ENCODE measurements around the gene AIDA. TPM values are rescaled to one million over a fixed set of nuclear protein-coding genes. Genes with fewer than 3 reads are reported as not detected.

Gene AIDA
- total RNA-seq, 1 experiment from 2014 or later = 38.0 TPM

DNA sequence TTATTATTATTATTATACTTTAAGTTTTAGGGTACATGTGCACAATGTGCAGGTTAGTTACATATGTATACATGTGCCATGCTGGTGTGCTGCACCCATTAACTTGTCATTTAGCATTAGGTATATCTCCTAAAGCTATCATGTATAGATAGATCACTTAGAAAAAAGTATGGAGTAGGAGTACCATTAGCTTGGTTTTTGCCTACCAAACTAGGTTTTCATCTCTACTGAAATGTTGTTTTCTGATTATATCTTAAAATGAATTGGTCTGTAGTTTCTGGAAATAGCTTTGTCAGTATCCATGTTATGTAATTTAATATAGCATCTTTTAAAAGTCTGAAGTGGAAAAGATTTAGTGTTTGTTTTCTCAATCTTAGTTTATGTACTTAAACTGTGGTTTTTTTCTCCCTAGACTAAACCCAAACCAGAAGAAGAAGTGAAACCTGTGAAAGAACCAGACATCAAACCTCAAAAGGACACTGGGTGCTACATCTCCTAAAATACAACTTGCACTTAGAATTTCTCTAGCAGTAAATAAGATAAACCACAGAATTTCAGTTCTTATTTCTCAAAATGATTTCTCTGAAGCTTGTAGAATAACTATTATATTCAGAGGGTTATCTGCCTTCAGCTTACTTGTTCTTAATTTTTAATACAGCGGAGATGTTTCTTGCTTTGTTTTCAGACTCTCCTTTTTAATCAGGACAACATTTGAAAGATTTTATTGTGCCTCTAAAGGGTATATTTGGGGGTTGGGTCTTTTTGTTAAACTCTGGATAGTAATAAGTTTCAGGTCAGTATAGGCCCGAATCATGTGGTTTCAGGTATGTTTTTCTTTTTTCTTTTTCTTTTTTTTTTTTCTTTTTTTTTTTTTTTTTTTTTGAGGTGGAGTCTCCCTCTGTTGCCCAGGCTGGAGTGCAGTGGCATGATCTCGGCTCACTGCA lies 20.2 kb upstream of the AIDA start:
- BruUV-seq (replicated peaks) = no TSS peak
- Histone ChIP-seq H3K4me1 (ENCODE audit: insufficient read depth, low read length) (peaks cover 15% of the 10 kb centered on the region), H3K9me3 (ENCODE audit: low read length) (no peaks in the 10 kb centered on the region), H3K9me2 (replicated peaks; ENCODE audit: low read length) (no peaks in the 10 kb centered on the region), H3K4me2 (ENCODE audit: low read length) (no peak overlapping the region), H2AFZ (ENCODE audit: low read length) (no peak overlapping the region), H4K20me1 (ENCODE audit: low read length) (no peaks in the 10 kb centered on the region), H3F3A (ENCODE audit: low read length, unreplicated experiment) (no peaks in the 10 kb centered on the region), H3K27me3 (ENCODE audit: low read length) (no peaks in the 10 kb centered on the region), H3K9ac (ENCODE audit: low read length) (no peak overlapping the region), H3K27ac (ENCODE audit: low read length) (no peak overlapping the region), H3K79me2 (ENCODE audit: low read length) (no peaks in the 10 kb centered on the region), H3K36me3 (ENCODE audit: low read depth, low read length) (peaks cover 58% of the 10 kb centered on the region), H3K4me3 (ENCODE audit: low read length) (no peak overlapping the region)
- ChIA-PET CTCF (no interaction called here), POLR2A (ENCODE audit: unreplicated experiment) (no interaction called here)
- TF ChIP-seq, protein P1, sequence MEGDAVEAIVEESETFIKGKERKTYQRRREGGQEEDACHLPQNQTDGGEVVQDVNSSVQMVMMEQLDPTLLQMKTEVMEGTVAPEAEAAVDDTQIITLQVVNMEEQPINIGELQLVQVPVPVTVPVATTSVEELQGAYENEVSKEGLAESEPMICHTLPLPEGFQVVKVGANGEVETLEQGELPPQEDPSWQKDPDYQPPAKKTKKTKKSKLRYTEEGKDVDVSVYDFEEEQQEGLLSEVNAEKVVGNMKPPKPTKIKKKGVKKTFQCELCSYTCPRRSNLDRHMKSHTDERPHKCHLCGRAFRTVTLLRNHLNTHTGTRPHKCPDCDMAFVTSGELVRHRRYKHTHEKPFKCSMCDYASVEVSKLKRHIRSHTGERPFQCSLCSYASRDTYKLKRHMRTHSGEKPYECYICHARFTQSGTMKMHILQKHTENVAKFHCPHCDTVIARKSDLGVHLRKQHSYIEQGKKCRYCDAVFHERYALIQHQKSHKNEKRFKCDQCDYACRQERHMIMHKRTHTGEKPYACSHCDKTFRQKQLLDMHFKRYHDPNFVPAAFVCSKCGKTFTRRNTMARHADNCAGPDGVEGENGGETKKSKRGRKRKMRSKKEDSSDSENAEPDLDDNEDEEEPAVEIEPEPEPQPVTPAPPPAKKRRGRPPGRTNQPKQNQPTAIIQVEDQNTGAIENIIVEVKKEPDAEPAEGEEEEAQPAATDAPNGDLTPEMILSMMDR (conservative IDR thresholded peaks at IDR 0.05; ENCODE audit: low read depth, low read length) = no peak
- TF ChIP-seq EZH2phosphoT487 (IDR thresholded peaks at IDR 0.05; ENCODE audit: borderline replicate concordance, low read length) (no peak), EZH2 (IDR thresholded peaks at IDR 0.05; ENCODE audit: low read length, unreplicated experiment) (no peak)
- no peak for ATAC-seq
- intact Hi-C loops (cut with micrococcal nuclease) = loop anchor here (10.0 kb wide), 1 partner anchor 272 kb away; no protein-coding TSS in a partner anchor
- DNase-seq = no peak

DNA sequence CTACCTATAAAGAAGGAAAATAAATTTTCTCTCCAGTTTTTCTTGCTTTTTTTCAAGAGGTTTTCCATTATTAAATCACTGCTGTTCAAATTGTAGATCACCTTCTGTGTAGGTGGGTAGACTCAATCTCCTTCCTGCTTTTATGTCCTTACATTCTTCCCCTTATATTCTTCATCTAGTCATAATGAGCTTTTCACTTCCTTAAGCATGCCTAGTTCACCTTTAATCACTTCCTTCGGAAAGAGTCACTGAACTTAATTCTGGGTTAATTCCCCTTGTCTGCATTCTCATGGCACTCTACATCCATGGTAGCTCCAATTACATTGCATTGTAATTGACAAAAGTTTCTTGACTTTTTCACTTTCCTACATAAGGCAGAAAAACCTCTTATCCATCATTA lies 18.6 kb upstream of the AIDA start:
- CTCF ChIA-PET = no interaction called here
- Histone ChIP-seq H3K4me3 (ENCODE audit: low read length) (no peak overlapping the region), H3K4me2 (ENCODE audit: low read length) (no peak overlapping the region), H2AFZ (ENCODE audit: low read length) (no peak overlapping the region), H3K79me2 (ENCODE audit: low read length) (no peaks in the 10 kb centered on the region), H4K20me1 (ENCODE audit: low read length) (no peaks in the 10 kb centered on the region), H3K27ac (ENCODE audit: low read length) (no peak overlapping the region), H3K9me2 (replicated peaks; ENCODE audit: low read length) (no peaks in the 10 kb centered on the region), H3K4me1 (ENCODE audit: insufficient read depth, low read length) (no peaks in the 10 kb centered on the region), H3K36me3 (ENCODE audit: low read depth, low read length) (peaks cover 70% of the 10 kb centered on the region), H3K9ac (ENCODE audit: low read length) (no peak overlapping the region), H3K9me3 (ENCODE audit: low read length) (no peaks in the 10 kb centered on the region), H3K27me3 (ENCODE audit: low read length) (no peaks in the 10 kb centered on the region), H3F3A (ENCODE audit: low read length, unreplicated experiment) (no peaks in the 10 kb centered on the region)
- POLR2A ChIA-PET (ENCODE audit: unreplicated experiment) = interaction anchor here (0.6 kb wide), 1 partner anchor 37 kb away, joined by 3 read pairs; no protein-coding TSS in a partner anchor
- TF ChIP-seq EZH2 (IDR thresholded peaks at IDR 0.05; ENCODE audit: low read length, unreplicated experiment) (no peak), EZH2phosphoT487 (IDR thresholded peaks at IDR 0.05; ENCODE audit: borderline replicate concordance, low read length) (no peak)
- TF ChIP-seq, protein P1 (conservative IDR thresholded peaks at IDR 0.05; ENCODE audit: low read depth, low read length) = no peak
- intact Hi-C loops (cut with micrococcal nuclease) = loop anchor here (10.0 kb wide), 1 partner anchor 274 kb away; no protein-coding TSS in a partner anchor
- no TSS peak for BruUV-seq (replicated peaks)
- no peak for ATAC-seq
- DNase-seq = no peak

DNA sequence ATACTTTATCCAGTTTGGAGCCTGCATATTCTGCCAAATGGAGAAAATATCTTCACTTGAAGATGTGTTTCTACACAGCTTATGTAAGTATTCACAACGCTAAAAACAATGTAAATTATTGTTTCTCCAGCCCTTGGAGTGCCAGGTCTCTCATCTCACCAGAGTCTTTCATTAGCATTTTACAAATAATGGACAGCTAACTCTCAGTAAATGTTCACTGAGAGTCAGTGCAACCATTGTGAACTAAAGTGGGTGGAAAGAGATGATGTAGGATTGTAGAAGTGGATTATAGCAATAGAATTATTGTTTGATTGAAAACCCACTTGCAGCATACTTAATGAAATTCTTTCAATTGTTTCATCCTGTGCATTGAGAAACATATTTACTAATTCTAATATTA lies 16.5 kb upstream of the AIDA start:
- Histone ChIP-seq H3K27me3 (ENCODE audit: low read length) (no peaks in the 10 kb centered on the region), H3F3A (ENCODE audit: low read length, unreplicated experiment) (no peaks in the 10 kb centered on the region), H3K9me2 (replicated peaks; ENCODE audit: low read length) (no peaks in the 10 kb centered on the region), H3K4me1 (ENCODE audit: insufficient read depth, low read length) (no peaks in the 10 kb centered on the region), H4K20me1 (ENCODE audit: low read length) (no peaks in the 10 kb centered on the region), H3K27ac (ENCODE audit: low read length) (no peak overlapping the region), H3K4me3 (ENCODE audit: low read length) (no peak overlapping the region), H2AFZ (ENCODE audit: low read length) (no peak overlapping the region), H3K9me3 (ENCODE audit: low read length) (no peaks in the 10 kb centered on the region), H3K36me3 (ENCODE audit: low read depth, low read length) (peaks cover 81% of the 10 kb centered on the region), H3K9ac (ENCODE audit: low read length) (no peak overlapping the region), H3K79me2 (ENCODE audit: low read length) (no peaks in the 10 kb centered on the region), H3K4me2 (ENCODE audit: low read length) (no peak overlapping the region)
- no peak for TF ChIP-seq EZH2phosphoT487 (IDR thresholded peaks at IDR 0.05; ENCODE audit: borderline replicate concordance, low read length)
- TF ChIP-seq, protein P1 (conservative IDR thresholded peaks at IDR 0.05; ENCODE audit: low read depth, low read length) = no peak
- TF ChIP-seq EZH2 (IDR thresholded peaks at IDR 0.05; ENCODE audit: low read length, unreplicated experiment) = no peak
- DNase-seq (no peak), ATAC-seq (no peak)
- POLR2A ChIA-PET (ENCODE audit: unreplicated experiment) = no interaction called here
- BruUV-seq (replicated peaks) = no TSS peak
- intact Hi-C loops (cut with micrococcal nuclease) = no loop called here
- CTCF ChIA-PET = no interaction called here
